Right ventricle myocardium superior (tissue), 1 donor: ENCODE data around the gene TCF7L2. TPM values are rescaled to one million over a fixed set of nuclear protein-coding genes. Genes with fewer than 3 reads are reported as not detected.

Experiments used
- ATAC-seq: fragments of 200-7000 bp; cut with Tn5 transposase; one replicate; pipeline ENCODE4 v1.9.1; 2020; ENCODE audit warnings: mild to moderate bottlenecking; ENCODE audit not compliant: poor library complexity
- DNase-seq: peaks from one replicate; pipeline ENCODE4 v3.0.0-alpha.2; 2020
- intact Hi-C: fragments of 100-400 bp; cut with DNase I; formaldehyde crosslinking; loops from one replicate; pipeline ENCODE4 v1.11.2; 2022
- total RNA-seq: library from RNA; stranded (reverse); fragmentation: NEBNext Ultra II Directional; extraction: Animal tissue kit (Norgen Biotek cat#: 25700); gene quantifications from one replicate; pipeline ENCODE4 v1.2.1, GENCODE V29; 2021
- donor health status: DM: no; HTN: yes; CAD: no; lungs with severe emphysema.

The TCF7L2 gene
- total RNA-seq, 1 donor from 2014 or later: 9.4 TPM

DNA sequence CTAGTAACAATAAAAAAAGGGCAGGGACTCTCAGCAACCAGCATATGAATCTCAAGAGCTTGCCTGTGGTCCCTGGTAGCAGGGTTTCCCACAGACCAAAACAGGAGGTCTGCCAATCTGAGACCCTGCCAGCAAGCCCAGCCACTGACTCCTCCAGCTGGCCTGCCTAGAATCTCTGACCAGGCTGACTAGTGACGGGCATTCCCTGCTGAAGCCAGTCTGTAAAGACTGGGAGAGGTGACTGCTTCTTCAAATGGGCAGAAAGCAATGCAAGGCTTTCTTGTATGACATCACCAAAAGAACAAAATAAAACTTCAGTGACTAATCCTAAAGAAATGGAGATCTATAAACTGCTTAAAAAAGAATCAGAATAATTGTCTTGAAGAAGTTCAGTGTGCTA lies 249.4 kb downstream of the TCF7L2 start:
- intact Hi-C loops: no loop called here
- DNase-seq (no peak), ATAC-seq (no peak)

DNA sequence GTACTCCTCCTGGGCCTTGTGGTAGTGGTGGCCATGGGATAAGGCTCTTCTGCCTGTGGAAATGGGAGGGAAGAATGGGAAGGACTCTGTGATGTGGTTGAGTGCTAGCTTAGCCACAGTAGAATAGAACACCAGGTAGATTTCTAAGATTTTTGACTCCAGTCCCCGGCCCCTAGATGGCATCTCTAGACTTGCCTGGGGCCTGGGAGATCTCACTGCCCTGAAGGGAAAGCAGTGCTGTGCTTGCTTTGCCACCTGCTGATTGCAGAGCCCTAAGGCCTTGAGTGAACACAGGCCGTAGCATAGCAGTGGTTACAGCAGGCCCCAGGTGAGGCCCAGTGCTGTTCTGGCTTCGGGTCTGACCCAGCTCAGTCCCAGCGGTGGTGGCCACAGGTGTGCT lies 252.0 kb downstream of the TCF7L2 start:
- DNase-seq: no peak
- intact Hi-C loops: no loop called here
- ATAC-seq: no peak

DNA sequence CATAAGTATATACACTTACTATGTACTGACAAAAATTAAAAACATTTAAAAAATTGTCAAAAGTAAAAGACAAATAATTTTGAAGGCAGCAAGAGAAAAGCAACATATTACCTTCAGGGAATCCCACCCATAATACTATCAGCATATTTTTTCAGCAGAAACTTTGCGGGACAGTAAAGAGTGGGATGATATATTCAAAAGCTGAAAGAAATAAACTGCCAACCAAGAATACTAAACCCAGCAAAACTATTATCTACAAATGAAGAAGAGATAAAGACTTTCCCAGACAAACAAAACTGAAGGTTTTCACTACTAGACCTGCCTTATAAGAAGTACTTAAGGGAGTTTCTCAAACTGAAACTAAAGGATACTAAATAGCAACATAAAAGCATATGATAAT lies 257.9 kb downstream of the TCF7L2 start:
- DNase-seq: no peak
- intact Hi-C loops: no loop called here
- ATAC-seq: no peak

DNA sequence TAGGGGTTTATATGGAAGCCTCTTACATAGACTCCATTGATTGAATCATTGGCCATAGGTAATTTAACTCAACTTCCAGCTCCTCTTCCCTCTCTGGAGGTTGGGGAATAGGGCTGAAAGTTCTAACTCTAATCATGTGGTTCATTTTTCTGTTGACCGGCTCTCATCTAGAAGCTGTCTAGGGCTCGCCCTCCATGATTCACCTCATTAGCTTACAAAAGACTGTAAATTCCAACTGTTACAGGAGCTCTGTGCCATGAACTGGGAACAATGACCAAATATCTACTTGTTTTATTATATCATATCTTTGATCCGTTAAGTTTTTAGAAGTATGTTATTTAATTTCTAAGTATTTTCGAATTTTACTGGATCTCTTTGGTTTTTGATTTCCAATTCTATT lies 263.0 kb downstream of the TCF7L2 start:
- no peak for ATAC-seq
- intact Hi-C loops: no loop called here
- DNase-seq: no peak

DNA sequence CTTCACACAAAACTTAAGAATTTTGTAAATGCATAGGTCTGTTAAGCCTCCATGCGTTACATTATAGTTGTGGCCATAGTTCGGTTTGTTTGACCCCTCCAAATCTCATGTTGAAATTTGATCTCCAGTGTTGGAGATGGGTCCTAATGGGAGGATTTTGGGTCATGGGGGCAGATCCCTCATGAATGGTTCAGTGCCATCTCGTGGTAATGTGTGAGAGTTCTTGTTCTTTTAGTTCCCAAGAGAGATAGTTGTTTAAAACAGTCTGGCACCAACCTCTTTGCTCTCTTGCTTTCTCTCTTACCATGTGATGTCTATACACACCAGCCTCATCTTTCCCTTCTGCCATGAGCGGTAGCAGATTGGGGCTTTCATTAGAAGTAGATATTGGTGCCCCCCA lies 264.3 kb downstream of the TCF7L2 start:
- DNase-seq: no peak
- intact Hi-C loops: no loop called here
- no peak for ATAC-seq

DNA sequence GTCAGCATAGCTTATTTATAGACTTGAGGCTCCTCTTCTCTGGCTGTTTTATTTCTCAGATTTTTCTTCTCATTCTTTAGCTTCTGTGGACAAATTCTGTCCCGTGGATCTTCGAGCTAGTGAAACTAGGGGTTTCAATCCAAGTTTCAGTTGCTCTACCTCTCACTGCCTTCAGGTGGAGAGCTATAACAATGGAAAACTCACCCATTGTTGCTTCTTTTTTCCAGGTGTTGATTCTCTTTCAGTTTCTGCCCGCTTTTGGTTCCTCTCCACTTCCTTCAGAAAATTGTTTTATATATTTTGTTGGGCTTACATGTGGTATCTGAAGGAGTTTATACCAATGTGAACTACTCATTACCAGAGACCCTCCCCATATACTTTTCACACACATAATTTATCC lies 266.1 kb downstream of the TCF7L2 start:
- intact Hi-C loops: no loop called here
- DNase-seq (no peak), ATAC-seq (no peak)
